GM12878 (cell line): ENCODE data around the gene UIMC1. TPM values are rescaled to one million over a fixed set of nuclear protein-coding genes. Genes with fewer than 3 reads are reported as not detected.

Source experiments
- ATAC-seq: fragments of 200-7000 bp; cut with Tn5 transposase; 3 replicates; pipeline ENCODE4 v1.9.1; 2020; ENCODE audit warnings: mild to moderate bottlenecking, moderate library complexity
- BruUV-seq: library from RNA; stranded (reverse); fragments of 400-500 nt; replicated peaks from 2 replicates; lab custom pipeline; 2021; lab: Mats Ljungman, UMichigan
- CTCF ChIA-PET: fragments of 300-600 bp; sonication (Branson Sonifier 250); formaldehyde crosslinking; extraction: SDS; loops from one replicate; lab custom pipeline; 2021; ENCODE audit warnings: inconsistent platforms; lab: Yijun Ruan, JAX
- POLR2A ChIA-PET: fragments of 350-600 bp; formaldehyde crosslinking; extraction: SDS; loops from one replicate; lab custom pipeline; 2021; ENCODE audit warnings: inconsistent platforms; lab: Charles Lee
- RAD21 ChIA-PET: fragments of 300-600 bp; sonication (Branson Sonifier 250); formaldehyde crosslinking; loops from one replicate; lab custom pipeline; 2023; ENCODE audit warnings: antibody characterized with exemption; ENCODE audit not compliant: unreplicated experiment; lab: Charles Lee
- SMC1A ChIA-PET: fragments of 300-600 bp; sonication (Branson Sonifier 250); formaldehyde crosslinking; loops from one replicate; lab custom pipeline; 2023; ENCODE audit not compliant: unreplicated experiment, uncharacterized antibody; lab: Charles Lee
- DNase-seq: peaks from one replicate; pipeline ENCODE4 v3.0.0-alpha.2; 2011; ENCODE audit warnings: low read depth, low spot score
- FAIRE-seq: peaks from 3 replicates; lab custom pipeline; 2011; peaks lifted over from hg19 to GRCh38; lab: Jason Lieb, UNC
- H2AFZ ChIP-seq: 2 replicates; pipeline ENCODE4 v1.6.0; 2011; ENCODE audit warnings: low read depth, low read length, control low read depth; ENCODE audit not compliant: control insufficient read depth
- H3K27ac ChIP-seq: 2 replicates; pipeline ENCODE4 v1.5.1; 2011; ENCODE audit warnings: control low read depth; ENCODE audit not compliant: control insufficient read depth, insufficient read depth
- H3K27me3 ChIP-seq, 2 experiments: replicated peaks in 1 of 2; 2 replicates each; pipeline versions ENCODE4 v1.6.0 to v1.6.1; 2011; ENCODE audit warnings: low read length in 1 of 2; ENCODE audit not compliant: control insufficient read depth in 2 of 2, insufficient read depth in 2 of 2
- H3K36me3 ChIP-seq, 2 experiments: 2 replicates each; pipeline ENCODE4 v1.5.1; 2011; ENCODE audit warnings: low read length in 1 of 2; ENCODE audit not compliant: control insufficient read depth in 2 of 2, insufficient read depth in 2 of 2
- H3K4me1 ChIP-seq: 2 replicates; pipeline ENCODE4 v1.6.1; 2011; ENCODE audit warnings: mild to moderate bottlenecking, low read length, moderate library complexity, mixed read lengths; ENCODE audit not compliant: control insufficient read depth, insufficient read depth
- H3K4me2 ChIP-seq: 2 replicates; pipeline ENCODE4 v1.6.0; 2011; ENCODE audit warnings: control low read depth; ENCODE audit not compliant: control insufficient read depth, insufficient read depth
- H3K4me3 ChIP-seq: fragments of 200-600 bp; sonication (generic); 2 replicates; pipeline ENCODE4 v1.5.1; 2016
- H3K79me2 ChIP-seq: 2 replicates; pipeline ENCODE4 v1.6.0; 2011; ENCODE audit warnings: low read length; ENCODE audit not compliant: control insufficient read depth, insufficient read depth
- H3K9ac ChIP-seq: 2 replicates; pipeline ENCODE4 v1.8.0; 2011; ENCODE audit warnings: low read length, control low read depth, mixed read lengths; ENCODE audit not compliant: control insufficient read depth, insufficient read depth
- H3K9me3 ChIP-seq: replicated peaks from 3 replicates; pipeline ENCODE4 v1.5.1; 2011; ENCODE audit warnings: mild to moderate bottlenecking, low read length; ENCODE audit not compliant: control insufficient read depth, insufficient read depth
- H4K20me1 ChIP-seq: 2 replicates; pipeline ENCODE4 v1.6.0; 2011; ENCODE audit not compliant: control insufficient read depth, insufficient read depth
- BCL11A ChIP-seq: IDR thresholded peaks from 2 replicates; pipeline ENCODE4 v1.6.1; 2011; ENCODE audit warnings: low read depth, low read length
- E2F4 ChIP-seq: IDR thresholded peaks from 2 replicates; pipeline ENCODE4 v1.6.1; 2012; ENCODE audit warnings: low read depth, low read length, improper control_type of control experiment
- KLF5 ChIP-seq: fragments of 450-650 bp; IDR thresholded peaks from 2 replicates; pipeline ENCODE4 v1.6.1; 2014; ENCODE audit warnings: mild to moderate bottlenecking; ENCODE audit not compliant: partially characterized antibody
- MEF2B ChIP-seq: fragments of 450-650 bp; IDR thresholded peaks from 2 replicates; pipeline ENCODE4 v1.6.1; 2018; ENCODE audit warnings: mild to moderate bottlenecking, moderate library complexity; ENCODE audit not compliant: partially characterized antibody, poor library complexity, severe bottlenecking
- MLLT1 ChIP-seq: fragments of 450-650 bp; IDR thresholded peaks from 2 replicates; pipeline ENCODE4 v1.6.1; 2016; ENCODE audit warnings: mild to moderate bottlenecking
- NFYB ChIP-seq: IDR thresholded peaks from 2 replicates; pipeline ENCODE4 v1.6.1; 2011; ENCODE audit warnings: low read depth, mild to moderate bottlenecking, low read length, improper control_type of control experiment, moderate library complexity; ENCODE audit not compliant: insufficient read depth
- RB1 ChIP-seq: fragments of 450-650 bp; formaldehyde crosslinking; IDR thresholded peaks from 2 replicates; pipeline ENCODE4 v1.6.1; 2017; ENCODE audit warnings: mild to moderate bottlenecking, borderline replicate concordance
- RELA ChIP-seq: fragments of 450-650 bp; IDR thresholded peaks from 2 replicates; pipeline ENCODE4 v1.8.0; 2014; ENCODE audit warnings: borderline replicate concordance; ENCODE audit not compliant: partially characterized antibody
- RELB ChIP-seq: fragments of 450-650 bp; IDR thresholded peaks from 2 replicates; pipeline ENCODE4 v1.6.1; 2017; ENCODE audit warnings: low read depth, mild to moderate bottlenecking, moderate library complexity
- SMC3 ChIP-seq: IDR thresholded peaks from 2 replicates; pipeline ENCODE4 v1.6.1; 2011; ENCODE audit warnings: low read length, improper control_type of control experiment, borderline replicate concordance
- SREBF1 ChIP-seq: IDR thresholded peaks from 2 replicates; pipeline ENCODE4 v1.6.1; 2012; ENCODE audit warnings: mild to moderate bottlenecking, low read length
- TCF12 ChIP-seq: IDR thresholded peaks from 2 replicates; pipeline ENCODE4 v1.6.1; 2011; ENCODE audit warnings: low read depth, mild to moderate bottlenecking, low read length
- ZNF217 ChIP-seq: fragments of 450-650 bp; IDR thresholded peaks from 2 replicates; pipeline ENCODE4 v1.6.1; 2017; ENCODE audit warnings: antibody characterized with exemption, mild to moderate bottlenecking
- whole genome bisulfite sequencing: methylation state at CpG from one replicate; pipeline ENCODE4 v1.1.6; 2016; ENCODE audit warnings: low lambda C conversion rate; ENCODE audit not compliant: insufficient replicate concordance, insufficient coverage; ENCODE audit errors: missing lambda C conversion rate; 5-methylcytosine and 5-hydroxymethylcytosine counted together
- in situ Hi-C: fragments of 300-500 bp; cut with MboI; formaldehyde crosslinking; loops from 9 replicates; pipeline ENCODE4 v1.14.3; 2018; ENCODE audit warnings: mixed read lengths
- intact Hi-C: fragments of 100-400 bp; cut with micrococcal nuclease; formaldehyde crosslinking; loops from one replicate; pipeline ENCODE4 v1.14.2; 2022; ENCODE audit not compliant: unreplicated experiment
- polyA plus RNA-seq, 11 experiments: library from polyadenylated mRNA; depleted of rRNA in 4 of 11; unstranded in 6 of 11; stranded (reverse) in 5 of 11; fragments of >200 nt; fragmentation: Nextera tagmentation in 4 of 11; fragmentation: Illumina TruSeq in 1 of 11; extraction: Ambion mirVana in 4 of 11; extraction: Trizol in 1 of 11; gene quantifications; 1 replicate in 1 of 11; 2 replicates in 10 of 11; pipeline versions ENCODE4 v1.2.1 to v1.2.3, GENCODE V29; 2011 to 2016; ENCODE audit warnings: inconsistent platforms in 2 of 11, missing spikeins in 2 of 11, low read depth in 1 of 11
- total RNA-seq, 4 experiments: library from RNA; depleted of rRNA in 3 of 4; stranded (reverse); fragments of >200 nt in 3 of 4; fragmentation: Illumina TruSeq in 1 of 4; extraction: Trizol in 1 of 4; gene quantifications; 2 replicates each; pipeline versions ENCODE4 v1.2.1 to v1.2.3, GENCODE V29; 2013 to 2021

UIMC1 gene
- total and polyA plus RNA-seq, 10 of the 15 experiments (the other 5 are each of a cell fraction or from before 2014, with no cell fraction given), result 16.2 to 51.4 (median 32.7) TPM

GRCh38 chr5:177036921-177037320, 30.3 kb upstream of the UIMC1 start:
- WGBS, result 97% methylated on average over 5 of the region's 5 CpGs
- H4K20me1 ChIP-seq, result no peaks in the 10 kb centered on the region
- H3K36me3 ChIP-seq, result peaks cover 4 to 6% of the 10 kb centered on the region in 2 experiments
- H2AFZ ChIP-seq, result no peak overlapping the region
- H3K79me2 ChIP-seq, result peaks cover 6% of the 10 kb centered on the region
- ChIA-PET RAD21 (interaction anchor here (1.2 kb wide), 1 partner anchor 55 kb away, joined by 3 read pairs; no protein-coding TSS in a partner anchor), POLR2A (interaction anchor here (0.9 kb wide), 1 partner anchor 37 kb away, joined by 3 read pairs; no protein-coding TSS in a partner anchor), SMC1A (interaction anchor here (0.5 to 1.8 kb wide), 4 partner anchors 9 to 89 kb away, joined by 3 to 5 read pairs (median 3); partner anchors contain the start of gene ZNF346), CTCF (interaction anchor here (1.0 to 2.9 kb wide), 3 partner anchors 10 to 35 kb away, joined by 3 to 15 read pairs (median 4); partner anchors contain the start of gene ZNF346)
- H3K27me3 ChIP-seq, result no peaks in the 10 kb centered on the region
- BruUV-seq, result no TSS peak
- H3K27ac ChIP-seq, result no peak overlapping the region
- no peak for DNase-seq
- TF ChIP-seq RELA (no peak), TCF12 (no peak), BCL11A (no peak), NFYB (no peak), MEF2B (no peak), RELB (no peak), RB1 (no peak), SREBF1 (no peak), MLLT1 (no peak), ZNF217 (no peak), SMC3 (no peak), E2F4 (no peak), KLF5 (no peak)
- H3K4me1 ChIP-seq, result peaks cover 16% of the 10 kb centered on the region
- no peak overlapping the region for H3K4me2 ChIP-seq
- no peak overlapping the region for H3K9ac ChIP-seq
- in situ Hi-C loops (no loop called here), intact Hi-C loops (no loop called here)
- H3K4me3 ChIP-seq, result no peak overlapping the region
- FAIRE-seq, result no peak
- no peaks in the 10 kb centered on the region for H3K9me3 ChIP-seq
- no peak for ATAC-seq
